Measurements from ENCODE around the gene PAX4.
"Not testable (repeated sequence)": the region's sequence is repeated elsewhere in the genome, so short reads cannot be mapped to it uniquely, and the experiment has no call there.

Gene PAX4

GRCh38 chr7:127585044-127585953 is 32.6 kb downstream of the PAX4 start, which contains the start of gene GCC1:
Gene GCC1 (minus strand): TSS chr7:127585596. CDS start chr7:127585182, 414 bp downstream.
- peak; percentile 89 for DNase-seq (ENCODE audit: low read depth)

- DNase-seq (ENCODE audit: low read depth) = no peak
Observed at GRCh38 chr7:127584648-127585043, 33.3 kb downstream of the PAX4 start.

DNA sequence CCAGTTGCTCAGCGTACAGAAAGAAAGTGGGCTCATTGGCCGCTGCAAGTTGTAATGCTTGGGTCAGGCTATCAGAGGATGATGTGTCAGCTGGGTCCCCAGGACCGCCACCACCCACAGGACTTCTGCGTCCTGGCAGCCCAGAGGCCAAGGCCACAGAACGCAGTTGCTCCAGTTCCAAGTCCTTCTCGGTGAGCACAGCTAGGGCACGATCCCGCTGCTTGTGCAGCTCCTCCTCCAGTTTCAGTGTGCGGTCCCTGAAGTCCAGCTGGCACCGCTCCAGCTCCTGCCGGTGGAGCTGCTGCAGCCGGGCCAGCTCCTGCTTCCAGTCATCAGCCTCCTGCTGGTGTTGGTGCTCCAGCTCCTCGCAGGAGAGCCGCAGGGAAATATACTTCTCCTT is 35.6 kb downstream of the PAX4 start:
- no peak for DNase-seq (ENCODE audit: low read depth)

DNA sequence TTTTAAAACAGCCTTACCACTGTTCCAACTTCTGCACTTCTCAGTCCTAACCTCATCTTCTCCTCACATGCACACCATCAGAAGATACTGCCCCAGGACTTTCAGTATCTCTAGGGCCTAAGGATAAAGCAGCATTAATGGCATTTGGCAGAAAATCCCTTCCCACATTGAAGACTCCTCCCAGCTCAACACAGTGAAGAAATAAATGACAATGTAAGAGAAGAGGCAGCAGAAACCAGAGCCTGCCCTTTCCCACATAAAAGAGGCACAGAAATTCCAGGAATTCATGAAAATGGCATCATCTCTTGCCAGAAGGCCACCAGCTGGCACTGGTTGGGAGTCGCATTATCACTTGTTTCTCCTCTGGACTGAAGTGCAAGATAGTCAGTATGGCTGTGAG is 36.2 kb downstream of the PAX4 start:
- no peak for DNase-seq (ENCODE audit: low read depth)

DNA sequence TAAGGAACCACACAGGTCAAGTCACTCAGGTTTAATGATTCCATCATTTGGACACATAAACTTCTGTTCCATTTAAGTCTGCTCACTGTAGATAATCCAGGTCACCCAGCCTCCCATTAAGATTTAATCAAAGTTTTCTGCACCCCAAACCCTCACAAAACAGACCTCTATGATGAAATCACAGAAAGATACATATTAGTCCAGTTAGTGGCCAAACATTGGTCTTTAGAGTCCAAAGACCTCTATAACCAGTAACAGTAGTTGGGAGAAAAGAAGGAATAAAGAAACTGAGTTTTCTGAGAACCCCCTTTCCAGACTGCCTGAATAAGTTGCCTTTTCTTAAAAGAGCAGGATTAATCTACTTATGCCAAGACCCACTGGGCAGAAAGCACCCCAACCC is 37.3 kb downstream of the PAX4 start:
- DNase-seq (ENCODE audit: low read depth) = no peak

DNA sequence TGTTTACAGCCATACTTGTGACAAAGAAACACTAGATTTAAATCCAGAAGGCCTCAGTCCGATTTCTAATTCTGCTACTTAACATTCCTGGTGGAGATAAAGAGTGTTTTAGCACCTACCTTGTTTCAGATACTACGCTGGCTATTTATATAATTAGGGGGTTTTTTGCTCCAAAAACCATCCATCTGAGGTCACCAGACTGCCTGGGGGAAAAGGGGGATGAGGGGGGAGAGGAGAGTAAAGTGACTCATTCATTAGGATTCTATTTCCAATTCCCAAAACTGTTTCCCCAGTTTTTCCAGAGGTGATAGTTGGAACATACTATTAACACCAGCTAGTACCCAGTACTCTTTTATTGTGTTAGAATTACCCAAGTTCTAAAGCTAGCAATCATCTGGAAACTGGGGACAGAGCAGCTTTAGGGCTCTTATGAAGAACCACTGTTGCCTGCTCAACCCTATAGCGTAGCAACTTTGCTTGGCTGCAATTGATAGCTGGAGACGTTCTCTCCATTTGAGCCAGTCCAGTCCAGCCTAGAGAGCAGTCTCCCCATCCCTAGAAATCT is 39.1 kb downstream of the PAX4 start:
- DNase-seq (ENCODE audit: low read depth) = no peak

- no peak for DNase-seq (ENCODE audit: low read depth)
Observed at GRCh38 chr7:127578036-127578684, 39.8 kb downstream of the PAX4 start.

GRCh38 chr7:127571741-127572505 is 46.0 kb downstream of the PAX4 start:
- no peak for DNase-seq (ENCODE audit: low read depth)

GRCh38 chr7:127568034-127568433 is 49.9 kb downstream of the PAX4 start:
- DNase-seq (ENCODE audit: low read depth) = not testable (repeated sequence)

- no peak for DNase-seq (ENCODE audit: low read depth)
Observed at GRCh38 chr7:127566242-127566641, 51.7 kb downstream of the PAX4 start.
